ENCODE results near the gene AP4B1.
"Not testable (repeated sequence)": the region's sequence is repeated elsewhere in the genome, so short reads cannot be mapped to it uniquely, and the experiment has no call there.

AP4B1 gene

DNA sequence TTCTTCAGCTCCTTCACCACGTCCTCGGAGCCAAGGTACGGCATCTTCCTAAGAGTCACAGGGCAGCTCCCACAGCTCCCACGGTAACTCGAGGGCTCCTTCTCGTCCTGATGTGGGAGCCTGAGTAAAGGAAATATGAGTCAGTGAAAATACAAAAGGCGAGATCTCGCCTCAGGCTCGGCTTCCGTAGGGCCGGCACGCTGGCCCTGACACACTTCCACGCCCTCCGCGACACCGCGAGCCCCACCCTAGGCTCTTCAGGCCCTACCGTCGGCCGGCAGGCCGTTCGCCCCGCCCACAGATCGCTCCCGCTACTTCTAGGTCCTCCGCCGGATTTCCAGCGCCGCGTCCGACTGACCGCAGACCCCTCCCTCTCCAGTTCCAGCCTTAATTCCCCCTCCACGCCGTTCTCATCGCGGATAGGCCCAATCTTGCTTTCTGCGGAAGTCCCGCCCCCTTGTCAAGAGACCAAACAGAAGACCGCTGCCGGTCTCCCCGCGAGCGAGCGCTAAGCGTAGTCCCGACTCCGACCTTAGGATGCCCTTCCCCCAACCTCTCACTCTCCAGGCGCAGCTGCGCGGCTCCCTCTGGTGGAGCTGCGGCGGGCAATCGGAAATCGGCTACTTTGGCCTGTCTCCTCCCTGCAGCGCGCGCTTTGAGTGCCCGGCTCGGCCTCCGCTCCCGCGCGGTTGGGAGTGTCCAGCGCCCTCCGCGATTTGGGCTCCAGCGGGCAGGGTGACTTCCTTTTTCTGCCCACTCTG lies at the start of gene AP4B1, which contains the start of gene DCLRE1B:
Gene AP4B1 (minus strand): TSS at position 126 of the 761 bp plus-strand sequence. CDS start 82 bp downstream, at position 44.
Gene DCLRE1B (plus strand): TSS at position 653 of the 761 bp plus-strand sequence. CDS start 261 bp downstream, outside the sequence.
- peak; percentile 98 for DNase-seq (ENCODE audit: low spot score)

DNA sequence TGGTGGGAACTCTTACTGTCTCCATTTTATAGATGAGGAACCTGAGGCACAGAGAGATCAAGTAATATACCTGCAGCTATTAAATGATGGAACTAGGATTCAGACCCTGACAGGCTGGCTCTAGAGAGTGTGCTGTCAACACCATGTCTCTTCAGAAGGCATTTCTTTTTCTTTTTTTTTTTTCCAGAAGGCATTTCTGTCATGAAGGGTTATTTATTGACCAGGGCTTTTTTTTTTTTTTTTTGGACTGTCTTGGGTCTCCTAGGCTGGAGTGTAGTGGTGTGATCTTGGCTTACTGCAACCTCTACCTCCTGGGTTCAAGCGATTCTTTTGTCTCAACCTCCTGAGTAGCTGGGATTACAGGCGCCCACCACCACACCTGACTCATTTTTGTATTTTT lies 47.1 kb upstream of the AP4B1 start:
- no peak for DNase-seq (ENCODE audit: low spot score)

DNA sequence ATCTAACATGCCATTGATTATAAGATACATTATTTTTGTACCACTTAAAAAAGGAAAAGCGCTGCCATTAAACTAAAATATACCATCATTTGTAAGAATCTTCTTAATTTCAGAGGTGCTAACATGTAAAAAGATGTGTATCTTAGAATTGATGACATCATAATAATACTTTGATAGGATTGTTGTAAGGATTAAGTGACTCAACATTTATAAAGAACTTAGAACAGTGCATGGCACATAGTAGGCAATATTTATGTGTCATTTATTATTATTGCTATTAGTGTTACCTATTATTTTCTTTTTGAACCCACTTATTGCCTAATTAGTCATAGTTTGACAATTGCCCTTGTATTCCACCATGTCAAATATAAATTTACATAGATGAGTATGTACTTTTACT lies 46.3 kb upstream of the AP4B1 start:
- no peak for DNase-seq (ENCODE audit: low spot score)

DNA sequence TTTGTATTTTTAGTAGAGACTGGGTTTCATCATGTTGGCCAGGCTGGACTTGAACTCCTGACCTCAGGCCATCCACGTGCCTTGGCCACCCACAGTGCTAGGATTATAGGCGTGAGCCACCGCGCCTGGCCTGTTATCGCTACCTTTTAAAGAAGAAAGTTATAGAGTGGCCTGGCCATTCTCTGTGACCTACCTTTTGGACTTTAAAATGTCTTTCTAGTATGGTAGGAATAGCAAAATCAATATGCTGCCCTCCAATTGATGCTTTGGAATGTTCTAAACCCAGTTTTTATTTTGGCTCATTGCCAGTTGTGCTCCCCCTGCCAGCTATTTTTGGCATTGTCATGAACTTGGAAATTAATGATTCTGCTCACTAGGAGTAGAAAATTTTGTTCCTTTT lies 44.4 kb upstream of the AP4B1 start:
- DNase-seq (ENCODE audit: low spot score), result peak; percentile 25

DNA sequence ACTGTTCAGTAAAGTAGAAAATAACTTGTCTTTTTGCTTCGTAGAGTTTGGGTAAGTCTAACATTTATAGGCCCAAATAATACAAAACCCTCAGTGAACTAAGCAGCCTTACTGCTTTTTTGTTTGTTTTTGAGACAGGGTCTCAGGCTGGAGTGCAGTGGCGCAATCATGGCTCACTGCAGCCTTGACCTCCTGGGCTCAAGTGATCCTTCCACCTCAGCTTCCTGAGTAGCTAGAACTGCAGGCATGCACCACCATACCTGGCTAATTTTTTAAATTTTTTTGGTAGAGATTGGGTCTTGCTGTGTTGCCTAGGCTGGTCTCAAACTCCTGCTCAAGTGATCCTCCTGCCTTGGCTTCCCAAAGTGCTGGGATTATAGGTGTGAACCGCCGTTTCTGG lies 43.6 kb upstream of the AP4B1 start:
- DNase-seq (ENCODE audit: low spot score), result not testable (repeated sequence)

DNA sequence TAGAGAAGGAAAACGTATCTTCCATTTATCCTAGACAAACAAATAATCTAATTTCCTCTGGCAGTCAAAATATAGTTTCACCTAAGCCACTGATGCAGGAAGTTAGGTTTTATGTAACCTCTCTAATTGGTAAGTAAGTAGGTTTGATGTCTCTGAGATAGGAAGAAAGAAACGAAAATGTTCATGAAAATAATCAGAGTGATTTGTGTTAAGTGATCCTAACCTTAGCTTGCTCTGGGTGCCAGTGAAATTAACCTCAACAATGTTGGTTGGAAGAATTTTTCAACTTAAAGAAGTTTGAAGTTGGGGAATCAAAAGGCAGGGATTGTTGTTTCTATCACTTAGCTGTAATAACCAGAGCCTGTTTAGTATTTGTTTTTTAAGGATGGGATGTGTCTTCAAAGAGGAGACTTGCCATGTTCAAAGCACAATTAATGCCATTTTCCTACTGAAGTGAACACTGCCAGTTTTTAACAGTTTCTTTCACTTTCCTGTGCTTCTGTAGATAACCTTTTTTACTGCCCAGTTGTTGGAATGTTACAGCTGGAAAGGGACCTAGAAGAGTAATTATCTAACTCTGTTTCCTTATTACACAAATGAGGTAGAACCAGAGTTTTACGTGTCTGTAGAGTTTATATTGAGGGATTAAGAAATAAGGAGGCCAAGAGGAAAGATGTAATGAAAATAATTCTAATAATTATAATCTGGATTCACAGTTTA lies 42.9 kb upstream of the AP4B1 start:
- DNase-seq (ENCODE audit: low spot score), result no peak

DNA sequence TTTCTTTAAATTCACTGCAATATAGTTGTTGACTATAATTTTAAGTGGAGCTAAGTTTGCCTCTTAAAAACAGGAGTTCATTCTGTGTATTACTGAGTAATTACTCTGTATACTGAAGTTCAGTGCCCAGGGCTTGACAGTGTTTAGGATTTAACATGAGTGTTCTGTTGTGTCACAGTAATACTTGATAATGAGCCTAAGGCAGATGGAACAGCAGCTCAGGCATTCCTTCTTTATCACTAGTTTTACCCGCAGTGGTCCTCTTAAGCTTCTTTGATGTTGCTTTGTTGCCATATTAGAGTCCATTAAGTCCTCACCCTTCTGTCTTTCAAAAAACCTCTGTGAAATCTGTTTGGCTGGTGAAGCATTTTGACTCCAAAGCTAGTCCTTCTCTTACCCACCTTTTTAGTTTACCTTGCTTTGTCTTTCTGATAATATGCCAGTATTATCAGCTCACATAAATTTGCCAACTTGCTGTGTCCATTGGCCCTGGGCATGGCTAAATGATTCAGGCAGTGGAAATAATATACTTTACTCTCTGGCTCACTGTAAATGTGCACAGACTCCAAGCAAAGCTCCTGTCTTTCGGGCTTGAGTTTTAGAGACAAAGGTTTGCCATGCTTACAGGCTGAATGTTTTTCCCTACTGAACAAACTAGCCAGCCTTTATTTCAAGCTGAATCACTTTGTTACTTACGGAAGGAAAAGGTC lies 42.2 kb upstream of the AP4B1 start:
- no peak for DNase-seq (ENCODE audit: low spot score)

DNA sequence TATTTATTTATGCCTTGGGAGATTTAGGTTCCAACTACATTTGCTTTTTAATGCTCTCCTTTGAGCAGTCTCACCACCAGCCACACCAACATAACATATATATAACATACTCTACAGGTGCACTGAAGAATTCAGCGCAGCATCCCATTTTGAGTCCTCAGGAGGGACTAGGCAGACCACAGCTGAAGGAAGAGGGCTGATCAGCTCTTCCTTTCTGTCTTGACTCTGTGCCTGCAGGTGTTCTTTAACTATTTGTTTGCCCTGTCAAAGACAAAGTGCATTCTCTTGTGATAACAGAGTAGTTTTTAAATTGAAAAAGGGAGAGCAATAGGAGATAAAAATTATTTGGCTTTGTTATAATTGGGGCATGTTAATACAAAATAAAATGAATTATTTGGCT lies 41.5 kb upstream of the AP4B1 start:
- DNase-seq (ENCODE audit: low spot score), result no peak

DNA sequence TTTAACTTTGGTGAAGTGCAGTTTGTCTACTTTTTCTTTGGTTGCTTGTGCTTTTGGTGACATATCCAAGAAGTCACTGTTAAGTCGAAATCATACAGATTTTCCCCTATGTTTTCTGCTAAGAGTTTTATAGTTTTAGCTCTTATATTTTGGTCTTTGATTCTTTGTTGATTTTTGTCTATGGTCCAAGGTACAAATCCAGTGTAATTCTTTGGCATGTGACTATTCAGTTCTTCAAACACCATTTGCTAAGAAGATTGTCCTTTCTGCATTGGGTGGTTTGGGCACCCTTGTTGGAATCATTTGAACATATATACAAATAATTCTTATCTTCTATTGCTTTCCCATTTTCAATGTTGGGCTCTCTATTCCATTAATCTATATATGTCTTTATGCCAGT lies 40.7 kb upstream of the AP4B1 start:
- DNase-seq (ENCODE audit: low spot score), result no peak

DNA sequence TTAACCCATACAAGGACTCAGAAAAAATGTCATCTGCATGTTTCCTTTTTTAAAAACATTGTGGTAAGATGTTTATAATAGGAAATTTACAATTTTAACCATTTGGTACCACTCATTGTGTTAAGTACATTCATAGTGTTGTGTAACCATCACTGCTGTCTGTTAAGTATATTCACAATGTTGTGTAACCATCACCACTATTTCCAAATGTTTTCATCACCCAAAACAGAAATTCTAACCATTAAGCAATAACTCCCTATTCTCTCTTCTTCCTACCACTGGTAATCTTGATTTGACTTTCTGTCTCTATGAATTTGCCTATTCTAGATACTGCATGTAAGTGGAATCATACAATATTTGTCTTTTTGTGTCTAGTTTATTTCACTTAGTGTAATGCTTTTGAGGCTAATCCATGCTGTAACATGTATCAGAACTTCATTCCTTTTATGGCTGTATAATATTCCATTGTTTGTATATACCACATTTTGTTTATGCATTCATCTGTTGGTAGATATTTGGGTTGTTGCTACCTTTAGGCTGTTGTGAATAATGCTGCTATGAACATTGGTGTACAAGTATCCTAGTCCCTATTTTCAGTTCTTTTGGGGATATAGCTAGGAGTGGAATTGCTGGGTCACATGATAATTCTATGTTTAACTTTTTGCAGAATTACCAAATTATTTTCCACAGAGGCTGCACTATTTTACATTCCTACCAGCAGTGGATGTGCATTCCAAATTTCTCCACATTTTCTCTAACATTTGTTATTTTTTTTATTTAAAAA lies 38.6 kb upstream of the AP4B1 start:
- no peak for DNase-seq (ENCODE audit: low spot score)

DNA sequence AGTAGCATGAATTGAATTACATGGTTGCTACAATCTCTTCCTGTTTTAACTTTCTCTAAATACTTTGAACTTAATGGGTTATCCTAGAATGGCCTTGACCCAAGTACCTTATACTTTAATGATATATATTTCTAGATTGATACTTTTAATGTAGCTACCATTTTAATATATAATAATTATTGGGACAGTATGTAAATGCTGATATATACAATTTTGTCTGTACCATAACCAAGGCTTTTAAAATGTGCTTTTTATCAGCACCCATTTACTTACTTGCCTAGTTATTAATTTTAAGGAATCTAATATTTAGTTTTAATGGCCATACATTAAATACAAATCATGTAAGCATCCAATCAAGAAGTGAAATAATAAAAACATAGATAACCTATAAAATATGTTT lies 37.9 kb upstream of the AP4B1 start:
- no peak for DNase-seq (ENCODE audit: low spot score)

DNA sequence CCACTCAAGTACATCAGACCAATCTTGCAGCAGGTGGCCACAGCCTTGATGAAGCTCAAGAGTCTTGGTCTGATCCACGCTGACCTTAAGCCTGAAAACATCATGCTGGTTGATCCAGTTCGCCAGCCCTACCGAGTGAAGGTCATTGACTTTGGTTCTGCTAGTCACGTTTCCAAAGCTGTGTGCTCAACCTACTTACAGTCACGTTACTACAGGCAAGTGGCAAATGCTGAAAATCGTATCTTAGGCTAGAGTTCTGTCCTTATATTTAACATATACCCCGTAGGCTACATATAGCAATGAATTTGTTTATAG lies 36.6 kb upstream of the AP4B1 start:
- DNase-seq (ENCODE audit: low spot score), result no peak

DNA sequence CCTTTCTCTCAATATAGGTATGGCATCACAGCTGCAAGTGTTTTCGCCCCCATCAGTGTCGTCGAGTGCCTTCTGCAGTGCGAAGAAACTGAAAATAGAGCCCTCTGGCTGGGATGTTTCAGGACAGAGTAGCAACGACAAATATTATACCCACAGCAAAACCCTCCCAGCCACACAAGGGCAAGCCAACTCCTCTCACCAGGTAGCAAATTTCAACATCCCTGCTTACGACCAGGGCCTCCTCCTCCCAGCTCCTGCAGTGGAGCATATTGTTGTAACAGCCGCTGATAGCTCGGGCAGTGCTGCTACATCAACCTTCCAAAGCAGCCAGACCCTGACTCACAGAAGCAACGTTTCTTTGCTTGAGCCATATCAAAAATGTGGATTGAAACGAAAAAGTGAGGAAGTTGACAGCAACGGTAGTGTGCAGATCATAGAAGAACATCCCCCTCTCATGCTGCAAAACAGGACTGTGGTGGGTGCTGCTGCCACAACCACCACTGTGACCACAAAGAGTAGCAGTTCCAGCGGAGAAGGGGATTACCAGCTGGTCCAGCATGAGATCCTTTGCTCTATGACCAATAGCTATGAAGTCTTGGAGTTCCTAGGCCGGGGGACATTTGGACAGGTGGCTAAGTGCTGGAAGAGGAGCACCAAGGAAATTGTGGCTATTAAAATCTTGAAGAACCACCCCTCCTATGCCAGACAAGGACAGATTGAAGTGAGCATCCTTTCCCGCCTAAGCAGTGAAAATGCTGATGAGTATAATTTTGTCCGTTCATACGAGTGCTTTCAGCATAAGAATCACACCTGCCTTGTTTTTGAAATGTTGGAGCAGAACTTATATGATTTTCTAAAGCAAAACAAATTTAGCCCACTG lies 36.0 kb upstream of the AP4B1 start:
- DNase-seq (ENCODE audit: low spot score), result no peak

DNA sequence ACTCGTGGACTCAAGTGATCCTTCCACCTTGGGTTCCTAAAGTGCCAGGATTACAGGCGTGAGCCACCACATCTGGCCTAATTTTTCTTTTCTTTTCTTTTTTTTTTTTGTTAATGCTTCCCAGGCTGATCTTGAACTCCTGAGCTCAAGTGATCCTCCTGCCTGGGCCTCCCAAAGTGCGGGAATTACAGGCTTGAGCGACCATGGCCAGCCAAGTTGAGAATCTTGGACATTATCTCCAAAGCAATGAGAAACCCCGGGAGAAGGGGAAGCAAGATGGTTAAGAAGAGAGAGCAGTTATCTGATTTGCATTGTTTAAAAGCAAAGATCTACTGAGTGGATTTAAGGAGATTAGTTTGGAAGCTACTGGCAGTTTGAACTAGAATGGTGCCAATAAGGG lies 33.6 kb upstream of the AP4B1 start:
- no peak for DNase-seq (ENCODE audit: low spot score)

DNA sequence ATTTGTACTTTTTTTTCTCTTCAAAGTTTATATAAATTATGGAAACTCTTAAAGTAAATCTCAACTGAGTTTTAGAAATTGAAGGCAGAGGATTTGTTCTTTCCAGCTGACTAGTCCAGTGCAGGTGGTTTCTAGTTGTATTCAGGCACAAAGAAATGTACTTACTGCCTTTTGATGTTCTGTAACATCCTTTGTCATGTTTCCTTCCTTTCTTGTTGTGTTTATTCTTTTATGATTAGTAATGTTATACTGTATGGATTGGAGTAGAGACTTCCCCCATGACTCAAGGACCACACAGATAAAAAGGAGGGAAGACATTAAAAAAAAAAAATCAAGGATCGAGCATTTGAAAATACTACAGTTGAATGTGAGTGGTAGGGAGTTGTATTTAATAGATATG lies 32.5 kb upstream of the AP4B1 start:
- DNase-seq (ENCODE audit: low spot score), result no peak

DNA sequence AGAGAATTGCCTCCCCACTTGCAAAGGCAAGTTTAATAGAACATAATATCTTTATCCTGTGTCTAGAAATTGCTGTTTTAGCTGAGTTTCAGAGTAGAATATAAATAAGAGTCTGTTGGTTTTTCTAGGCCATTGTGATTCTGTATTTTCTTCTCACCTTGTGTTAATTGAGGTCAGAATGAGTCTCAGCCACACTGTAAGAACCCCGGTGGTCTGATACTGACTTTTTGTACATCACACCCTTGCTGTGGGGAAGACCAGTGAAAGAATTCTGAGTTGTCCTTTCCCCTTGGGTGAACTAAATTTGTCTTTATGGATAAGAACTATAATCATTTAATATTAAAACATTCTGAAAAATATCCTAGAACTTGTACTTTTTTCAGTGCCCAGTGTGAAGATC lies 31.4 kb upstream of the AP4B1 start:
- DNase-seq (ENCODE audit: low spot score), result no peak

DNA sequence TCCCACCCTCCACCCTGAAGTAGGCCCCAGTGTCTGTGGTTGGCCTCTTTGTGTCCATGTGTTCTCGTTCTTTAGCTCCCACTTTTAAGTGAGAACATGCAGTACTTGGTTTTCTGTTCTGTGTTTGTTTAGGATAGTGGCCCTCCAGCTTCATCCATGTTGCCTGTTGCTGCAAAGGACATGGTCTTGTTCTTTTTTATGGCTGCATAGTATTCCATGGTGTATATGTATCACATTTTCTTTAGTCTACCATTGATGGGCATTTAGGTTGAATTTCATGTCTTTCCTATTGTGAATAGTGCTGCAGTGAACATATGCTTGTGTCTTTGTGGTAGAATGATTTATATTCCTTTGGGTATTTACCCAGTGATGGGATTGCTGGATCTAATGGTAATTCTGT lies 30.6 kb upstream of the AP4B1 start:
- no peak for DNase-seq (ENCODE audit: low spot score)

DNA sequence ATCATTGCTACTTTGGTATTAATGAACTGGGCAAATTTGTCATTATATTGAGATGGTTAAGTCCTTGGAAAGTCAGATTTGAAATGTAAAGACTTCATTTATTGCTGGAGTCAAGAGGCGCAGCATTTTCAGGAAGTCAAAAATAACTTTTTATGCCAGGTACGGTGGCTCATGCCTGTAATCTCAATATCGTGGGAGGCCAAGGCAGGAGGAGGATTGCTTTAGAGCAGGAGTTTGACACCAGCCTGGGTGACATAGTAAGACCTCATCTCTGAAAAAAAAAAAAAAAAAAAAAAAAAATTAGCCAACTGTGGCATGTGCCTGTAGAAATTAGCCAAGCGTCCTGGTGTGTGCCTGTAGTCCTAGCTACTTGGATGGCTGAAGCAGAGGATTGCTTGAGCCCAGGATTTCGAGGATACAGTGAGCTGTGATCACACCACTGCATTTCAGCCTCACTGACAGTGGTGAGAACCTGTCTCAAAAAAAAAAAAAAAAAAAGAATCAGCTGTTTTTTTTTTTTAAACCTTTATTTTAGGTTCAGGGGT lies 30.0 kb upstream of the AP4B1 start:
- DNase-seq (ENCODE audit: low spot score), result no peak

DNA sequence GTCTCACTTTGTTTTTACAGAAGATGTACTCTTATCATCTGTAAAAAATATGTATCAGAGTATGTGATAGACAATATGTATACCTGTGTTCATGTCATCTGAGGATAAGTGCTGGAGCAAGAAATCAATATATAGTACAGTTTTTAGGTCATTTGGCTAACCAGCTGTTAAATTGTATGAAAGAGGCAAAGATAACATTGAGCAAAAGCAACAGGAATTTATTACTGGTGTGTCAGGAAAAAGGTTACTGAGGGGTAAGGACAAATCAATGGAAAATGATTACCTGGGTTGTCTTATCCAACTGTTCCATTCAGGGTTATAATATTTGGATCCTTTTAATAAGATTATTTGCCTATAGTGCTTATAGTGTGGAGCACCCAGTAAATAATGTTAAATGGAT lies 29.4 kb upstream of the AP4B1 start:
- DNase-seq (ENCODE audit: low spot score), result no peak

DNA sequence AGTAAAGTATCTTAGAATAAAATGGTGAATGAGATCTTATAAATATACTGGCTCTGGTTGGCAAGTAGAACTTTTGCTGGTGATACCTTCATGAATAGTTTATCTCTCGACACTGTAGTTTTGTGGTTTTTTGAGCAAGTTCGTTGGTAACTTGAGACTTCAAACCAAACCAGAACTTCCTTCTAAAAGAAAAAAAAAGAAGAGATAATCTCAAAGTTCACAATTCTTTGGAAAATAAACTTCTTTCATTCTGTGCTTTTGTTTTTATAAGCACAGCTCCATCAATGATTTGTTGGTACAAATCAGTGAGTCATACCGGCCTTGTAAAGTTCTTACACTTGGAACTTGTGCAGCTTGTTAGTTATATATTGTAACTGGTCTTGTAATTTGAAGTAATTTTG lies 26.9 kb upstream of the AP4B1 start:
- DNase-seq (ENCODE audit: low spot score), result peak; percentile 21

Data from AG20443 (cell line).